GM18520 (cell line): ENCODE measurements around the gene STK16.
A peak's percentile ranks its signal among the peaks of the same experiment; 100 is the strongest.

ENCODE experiments used
- ATAC-seq: cut with Tn5 transposase; IDR thresholded peaks from one replicate; pipeline ENCODE4 v1.9.1; 2021; ENCODE audit not compliant: unreplicated experiment

The STK16 gene

GRCh38 chr2:219268294-219268693 is 23.0 kb downstream of the STK16 start:
- no peak for ATAC-seq

- no peak for ATAC-seq
These were observed 24.2 kb downstream of the STK16 start for GRCh38 chr2:219269362-219270054.

DNA sequence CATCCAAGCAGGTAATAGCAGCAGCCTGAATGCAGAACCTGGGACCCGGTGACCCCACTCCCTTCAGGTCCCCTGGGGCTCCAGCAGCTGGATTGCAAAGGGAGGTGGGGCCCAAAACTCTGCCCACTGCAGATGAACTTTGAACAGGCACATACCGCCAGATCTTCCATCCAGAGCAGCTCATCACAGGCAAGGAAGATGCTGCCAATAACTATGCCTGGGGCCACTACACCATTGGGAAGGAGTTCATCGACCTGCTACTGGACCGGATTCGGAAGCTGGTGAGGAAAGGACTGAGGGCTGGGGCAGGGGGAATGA is 24.7 kb downstream of the STK16 start:
- no peak for ATAC-seq

DNA sequence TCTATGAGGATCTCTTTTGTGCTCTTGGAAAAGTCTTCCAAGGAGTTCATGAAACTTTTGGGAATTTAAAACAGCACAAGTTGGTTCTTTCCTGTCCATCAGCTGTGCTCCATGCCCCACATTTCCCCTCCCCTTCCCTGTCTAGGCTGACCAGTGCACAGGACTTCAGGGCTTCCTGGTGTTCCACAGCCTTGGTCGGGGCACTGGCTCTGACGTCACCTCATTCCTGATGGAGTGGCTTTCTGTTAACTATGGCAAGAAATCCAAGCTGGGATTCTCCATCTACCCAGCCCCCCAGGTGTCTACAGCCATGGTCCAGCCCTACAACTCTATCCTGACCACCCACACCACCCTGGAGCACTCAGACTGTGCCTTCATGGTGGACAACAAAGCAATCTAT is 25.7 kb downstream of the STK16 start:
- no peak for ATAC-seq

- no peak for ATAC-seq
These were observed 27.1 kb downstream of the STK16 start for GRCh38 chr2:219272356-219272755.

DNA sequence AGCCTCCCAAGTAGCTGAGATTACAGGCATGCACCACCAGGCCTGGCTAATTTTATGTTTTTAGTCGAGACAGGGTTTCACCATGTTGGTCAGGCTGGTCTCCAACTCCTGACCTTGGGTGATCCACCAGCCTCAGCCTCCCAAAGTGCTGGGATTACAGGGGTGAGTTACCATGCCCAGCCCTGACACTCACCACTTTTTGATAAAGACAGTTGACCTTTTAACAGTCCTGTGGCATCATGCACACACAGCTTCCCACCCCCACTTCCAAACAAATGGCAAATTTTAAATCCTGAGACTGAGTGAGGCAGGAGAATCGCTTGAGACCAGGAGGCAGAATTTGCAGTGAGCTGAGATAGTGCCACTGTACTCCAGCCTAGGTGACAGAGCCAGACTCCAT is 27.7 kb downstream of the STK16 start:
- ATAC-seq = no peak

DNA sequence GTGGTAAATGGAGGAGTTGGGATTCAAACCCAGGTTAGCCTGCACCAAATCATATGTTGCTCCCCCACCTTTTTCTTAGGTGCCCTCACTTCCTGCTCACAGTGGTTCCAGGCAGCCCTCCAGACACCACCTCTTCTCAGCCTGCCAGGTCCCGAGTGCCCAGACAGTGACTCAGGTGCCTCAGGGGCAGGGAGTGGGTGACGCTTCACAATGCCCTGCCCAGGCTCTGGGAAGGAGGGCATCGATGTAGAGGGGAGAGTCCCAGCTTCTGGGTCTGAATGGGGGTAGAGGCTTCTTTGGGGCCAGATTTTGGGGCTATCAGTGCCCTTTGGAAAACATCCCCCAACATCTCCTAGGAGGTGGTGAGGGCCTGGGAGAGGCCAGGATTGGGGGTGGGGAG is 28.7 kb downstream of the STK16 start:
- ATAC-seq = no peak

DNA sequence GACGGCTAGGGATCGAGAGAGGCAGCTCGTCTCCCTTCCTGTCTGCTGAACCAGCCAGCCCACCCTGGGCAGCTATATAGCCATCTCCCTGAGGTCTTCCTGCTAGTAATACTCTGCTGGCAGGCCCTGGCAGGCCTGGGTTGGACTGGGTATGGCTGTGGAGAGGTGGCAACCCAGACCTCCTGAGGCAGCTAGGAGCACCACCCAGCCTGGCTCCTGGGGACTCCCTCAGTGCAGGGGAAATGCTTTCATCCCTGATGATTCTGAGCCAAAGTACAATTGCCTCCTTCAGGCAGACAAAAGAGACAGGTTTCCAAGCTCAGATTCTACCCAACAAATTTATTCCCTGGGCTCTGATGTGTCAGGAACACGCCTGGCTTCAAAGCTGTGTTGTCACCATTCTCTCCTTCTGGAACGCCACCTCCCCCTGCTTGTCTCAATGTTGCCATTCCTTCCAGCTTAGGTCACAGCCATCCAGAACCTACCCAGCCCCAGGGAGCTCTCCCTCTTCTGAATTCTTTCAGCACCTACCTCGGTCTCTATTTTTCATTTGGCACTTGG is 29.2 kb downstream of the STK16 start:
- ATAC-seq = no peak

GRCh38 chr2:219277703-219278654 is 32.7 kb downstream of the STK16 start:
- peak; percentile 12 for ATAC-seq

DNA sequence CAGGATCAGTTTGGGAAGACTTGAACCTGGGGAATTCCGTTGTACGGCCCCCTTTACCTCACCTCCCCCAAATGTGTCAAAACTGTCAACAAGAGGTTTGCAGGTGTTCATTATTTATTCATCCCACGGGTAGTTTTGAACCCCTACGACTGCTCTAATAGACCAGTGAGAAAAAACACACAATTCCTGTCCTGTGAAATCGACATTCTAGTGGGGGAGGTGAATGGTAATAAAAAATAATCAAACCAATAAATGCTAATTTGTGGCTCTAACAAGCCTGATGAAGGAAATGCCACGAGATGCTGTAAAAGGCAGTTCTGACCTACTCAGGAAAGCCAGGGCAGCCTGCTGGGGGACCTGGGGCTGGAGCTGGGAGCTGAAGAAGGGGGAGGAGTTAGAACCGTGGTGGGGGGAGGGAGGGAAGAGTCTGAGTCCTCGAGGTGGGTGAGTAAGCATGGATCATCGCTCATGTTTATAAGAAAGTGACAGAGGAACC is 33.4 kb downstream of the STK16 start:
- peak; percentile 0 for ATAC-seq

- ATAC-seq = peak; percentile 75
These were observed 34.1 kb downstream of the STK16 start, which contains the start of gene DNAJB2 for GRCh38 chr2:219279151-219279915. Gene DNAJB2 (plus strand): TSS chr2:219279366. CDS start chr2:219279834, 468 bp downstream.

DNA sequence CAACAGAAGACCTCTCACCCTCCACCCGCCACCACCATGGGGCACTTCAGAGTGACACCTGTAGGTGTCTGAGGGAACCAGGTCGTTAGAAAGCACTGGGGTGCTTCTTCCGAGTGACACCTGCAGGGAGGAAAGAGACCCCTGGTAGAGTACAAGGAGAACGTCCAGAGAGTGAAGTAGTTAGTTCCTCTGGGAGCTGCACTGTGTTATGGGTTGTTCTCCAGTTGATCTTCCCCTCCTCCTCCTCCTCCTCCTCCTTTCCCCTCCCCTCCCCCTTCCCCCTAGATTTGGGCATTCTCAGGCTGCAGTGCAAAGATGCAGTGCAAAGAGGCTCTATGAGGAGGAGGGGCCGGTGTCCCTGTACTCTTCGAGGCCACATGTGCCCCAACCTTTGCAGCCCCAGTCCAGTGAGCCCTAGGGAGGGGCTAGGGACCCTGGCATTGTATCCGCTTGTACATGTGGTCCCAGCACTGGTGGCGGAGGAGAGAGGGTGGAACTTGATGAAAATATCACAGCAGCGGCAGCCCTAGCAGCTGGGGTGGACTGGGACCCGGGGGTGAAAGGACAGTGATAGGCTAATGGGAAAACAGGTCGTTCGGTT is 34.7 kb downstream of the STK16 start:
- ATAC-seq = no peak

DNA sequence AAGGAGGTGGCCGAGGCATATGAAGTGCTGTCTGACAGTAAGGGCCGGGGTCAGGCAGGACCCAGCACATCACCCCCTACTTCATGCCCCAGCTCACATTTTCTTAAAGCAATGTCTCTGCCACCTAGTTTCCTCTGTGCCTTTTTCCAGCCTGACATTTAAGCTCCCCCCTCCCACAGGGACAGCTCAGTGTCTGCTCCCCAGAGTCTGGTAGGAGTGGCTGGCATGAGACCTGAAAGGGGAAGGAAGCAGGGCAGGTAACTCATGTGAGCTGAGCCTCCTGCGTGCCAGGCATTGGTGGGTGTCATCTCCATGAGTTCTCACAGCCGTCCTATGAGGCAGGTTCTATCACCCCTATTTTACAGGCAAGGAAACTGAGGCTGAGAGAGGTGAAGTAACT is 35.4 kb downstream of the STK16 start:
- ATAC-seq = no peak

DNA sequence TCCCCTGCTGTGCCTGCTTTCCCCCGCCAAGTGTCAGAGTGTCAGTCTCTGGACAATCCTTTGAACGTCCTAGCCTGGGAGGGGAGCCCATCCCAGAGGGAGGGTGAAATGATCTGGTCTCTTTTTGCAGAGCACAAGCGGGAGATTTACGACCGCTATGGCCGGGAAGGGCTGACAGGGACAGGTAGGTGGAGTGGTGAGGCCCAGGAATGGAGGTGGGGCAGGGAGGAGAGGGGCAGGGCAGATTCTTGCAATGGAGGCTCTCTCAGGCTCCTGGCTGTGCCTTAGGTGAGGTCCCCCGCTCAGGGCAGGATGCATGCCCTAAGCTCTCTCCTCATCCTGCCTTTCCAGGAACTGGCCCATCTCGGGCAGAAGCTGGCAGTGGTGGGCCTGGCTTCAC is 36.3 kb downstream of the STK16 start:
- ATAC-seq = no peak

DNA sequence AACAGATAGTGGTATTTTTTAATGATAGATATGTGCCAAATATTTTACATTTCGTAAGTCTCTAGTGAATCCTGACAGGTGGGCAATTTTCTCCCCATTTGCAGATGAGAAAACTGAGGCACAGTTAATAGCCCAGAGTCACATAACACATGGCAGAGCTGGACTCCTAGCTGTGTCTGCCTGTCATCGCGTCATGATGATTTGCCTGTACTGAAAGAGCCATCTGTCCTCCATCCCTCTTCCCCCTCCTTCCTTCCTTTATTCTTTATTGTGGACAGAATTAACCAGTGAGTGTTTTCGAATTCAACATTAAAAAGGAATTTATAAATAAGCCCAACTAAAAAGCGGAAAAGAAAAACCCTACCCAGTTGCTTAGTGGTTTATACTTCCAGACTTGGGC is 37.1 kb downstream of the STK16 start:
- no peak for ATAC-seq

GRCh38 chr2:219282943-219283581 is 37.8 kb downstream of the STK16 start:
- ATAC-seq = no peak

GRCh38 chr2:219284501-219285372 is 39.5 kb downstream of the STK16 start:
- ATAC-seq = no peak

GRCh38 chr2:219285373-219285735 is 40.1 kb downstream of the STK16 start:
- no peak for ATAC-seq

GRCh38 chr2:219285894-219286425 is 40.7 kb downstream of the STK16 start:
- no peak for ATAC-seq
